Neutrophil (primary cell): ENCODE results near the gene PTPRN2.

Experiments used
- H3K27ac ChIP-seq: fragments of 200-600 bp; sonication (generic); 2 replicates; pipeline ENCODE4 v1.5.1; 2016; ENCODE audit warnings: mild to moderate bottlenecking, moderate library complexity
- H3K27me3 ChIP-seq: fragments of 200-600 bp; sonication (generic); 2 replicates; pipeline ENCODE4 v1.6.0; 2016; ENCODE audit warnings: mild to moderate bottlenecking
- H3K36me3 ChIP-seq: fragments of 200-600 bp; sonication (generic); 2 replicates; pipeline ENCODE4 v1.5.1; 2017
- H3K4me1 ChIP-seq, 2 experiments: fragments of 200-600 bp in 1 of 2; sonication (generic) in 1 of 2; 1 replicate in 1 of 2; 2 replicates in 1 of 2; pipeline versions ENCODE4 v1.5.1 to v1.6.1; 2013 to 2016; ENCODE audit warnings: low read depth in 1 of 2, low read length in 1 of 2, mild to moderate bottlenecking in 1 of 2, moderate library complexity in 1 of 2; ENCODE audit not compliant: control insufficient read depth in 1 of 2, insufficient read depth in 1 of 2
- H3K4me3 ChIP-seq, 2 experiments: fragments of 200-600 bp in 1 of 2; sonication (generic) in 1 of 2; 1 replicate in 1 of 2; 2 replicates in 1 of 2; pipeline ENCODE4 v1.5.1; 2013 to 2016; ENCODE audit warnings: low read depth in 1 of 2, low read length in 1 of 2, mild to moderate bottlenecking in 1 of 2, moderate library complexity in 1 of 2
- H3K9me3 ChIP-seq: fragments of 200-600 bp; sonication (generic); 2 replicates; pipeline ENCODE4 v1.5.1; 2016
- TF ChIP-seq, protein P1 (sequence below): fragments of 200-600 bp; sonication (generic); IDR thresholded peaks from 2 replicates; pipeline ENCODE4 v1.5.1; 2016; ENCODE audit warnings: antibody characterized with exemption

PTPRN2 gene

DNA sequence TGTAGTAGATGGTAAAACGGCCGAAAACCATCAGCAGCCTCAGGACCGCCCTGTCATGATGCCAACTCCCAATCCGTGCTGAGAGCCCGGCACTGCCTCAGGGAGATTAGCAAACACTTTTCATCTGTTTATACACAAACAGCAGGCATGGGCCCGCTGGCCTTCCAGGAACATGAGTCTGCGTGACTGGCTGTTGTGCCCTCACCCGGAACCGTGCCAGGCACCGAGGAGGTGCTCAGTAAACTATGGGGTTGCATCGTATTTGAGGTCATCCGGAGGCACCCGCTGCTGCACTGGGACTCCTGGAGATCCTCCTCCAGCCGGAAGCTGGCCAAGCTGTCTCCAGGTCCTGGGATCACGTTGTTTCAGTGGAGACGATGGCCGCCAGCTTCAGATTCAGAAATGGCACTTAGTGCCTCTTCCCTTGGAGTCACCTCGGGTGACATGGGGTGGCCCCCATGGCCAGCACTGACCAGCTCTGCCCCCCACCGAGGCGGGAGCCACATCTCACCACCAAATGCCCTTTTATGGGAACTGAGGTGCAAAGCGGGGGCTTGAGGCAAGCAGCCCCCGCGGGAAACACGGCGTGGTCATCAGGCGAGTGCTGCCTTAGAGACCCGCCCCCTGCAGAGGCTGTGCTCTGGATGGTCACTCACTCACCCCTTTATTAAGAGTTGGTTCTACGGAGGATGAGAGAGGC is 585.9 kb downstream of the PTPRN2 start:
- Histone ChIP-seq H3K36me3 (no peaks in the 10 kb centered on the region), H3K27ac (no peak overlapping the region), H3K9me3 (no peaks in the 10 kb centered on the region), H3K4me1 (no peaks in the 10 kb centered on the region), H3K27me3 (no peaks in the 10 kb centered on the region), H3K4me3 (no peak overlapping the region)
- TF ChIP-seq, protein P1, sequence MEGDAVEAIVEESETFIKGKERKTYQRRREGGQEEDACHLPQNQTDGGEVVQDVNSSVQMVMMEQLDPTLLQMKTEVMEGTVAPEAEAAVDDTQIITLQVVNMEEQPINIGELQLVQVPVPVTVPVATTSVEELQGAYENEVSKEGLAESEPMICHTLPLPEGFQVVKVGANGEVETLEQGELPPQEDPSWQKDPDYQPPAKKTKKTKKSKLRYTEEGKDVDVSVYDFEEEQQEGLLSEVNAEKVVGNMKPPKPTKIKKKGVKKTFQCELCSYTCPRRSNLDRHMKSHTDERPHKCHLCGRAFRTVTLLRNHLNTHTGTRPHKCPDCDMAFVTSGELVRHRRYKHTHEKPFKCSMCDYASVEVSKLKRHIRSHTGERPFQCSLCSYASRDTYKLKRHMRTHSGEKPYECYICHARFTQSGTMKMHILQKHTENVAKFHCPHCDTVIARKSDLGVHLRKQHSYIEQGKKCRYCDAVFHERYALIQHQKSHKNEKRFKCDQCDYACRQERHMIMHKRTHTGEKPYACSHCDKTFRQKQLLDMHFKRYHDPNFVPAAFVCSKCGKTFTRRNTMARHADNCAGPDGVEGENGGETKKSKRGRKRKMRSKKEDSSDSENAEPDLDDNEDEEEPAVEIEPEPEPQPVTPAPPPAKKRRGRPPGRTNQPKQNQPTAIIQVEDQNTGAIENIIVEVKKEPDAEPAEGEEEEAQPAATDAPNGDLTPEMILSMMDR = no peak

DNA sequence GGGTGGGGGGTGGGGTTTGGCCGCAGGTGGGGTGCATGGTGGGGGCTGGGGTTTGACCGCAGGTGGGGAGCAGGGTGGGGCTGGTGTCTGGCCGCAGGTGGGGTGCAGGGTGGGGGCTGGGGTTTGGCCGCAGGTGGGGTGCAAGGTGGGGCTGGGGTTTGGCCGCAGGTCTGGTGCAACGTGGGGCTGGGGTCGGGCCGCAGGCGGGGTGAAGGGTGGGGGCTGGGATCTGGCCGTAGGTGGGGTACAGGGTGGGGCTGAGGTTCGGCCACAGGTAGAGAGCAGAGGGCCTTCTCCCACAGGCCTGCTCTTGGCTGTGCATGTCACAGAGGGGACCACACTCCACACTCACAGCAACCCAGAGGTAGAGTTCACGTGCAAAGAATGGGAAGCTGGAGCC is 586.6 kb downstream of the PTPRN2 start:
- TF ChIP-seq, protein P1 = no peak
- H3K27me3 ChIP-seq = no peaks in the 10 kb centered on the region
- no peaks in the 10 kb centered on the region for H3K4me1 ChIP-seq

DNA sequence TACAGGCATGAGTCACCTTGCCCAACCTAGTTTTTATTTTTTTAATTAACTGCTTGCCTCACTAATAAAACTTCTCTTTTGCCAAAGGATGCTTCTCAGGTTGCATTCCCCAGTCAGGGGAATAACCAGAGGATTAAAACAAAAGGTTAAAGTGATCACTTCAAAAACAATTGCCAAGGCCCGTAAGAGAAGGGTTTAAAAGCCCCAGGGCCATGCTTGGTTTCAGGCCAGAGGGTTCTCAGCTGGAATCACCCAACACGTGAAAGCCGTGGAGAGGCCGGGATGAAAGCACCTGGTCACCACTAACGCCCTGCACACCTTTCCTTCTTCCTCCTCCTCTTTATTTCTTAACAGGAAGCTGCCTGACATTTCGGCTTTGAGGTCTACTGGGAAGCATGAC is 587.5 kb downstream of the PTPRN2 start:
- TF ChIP-seq, protein P1 = no peak
- Histone ChIP-seq H3K36me3 (no peaks in the 10 kb centered on the region), H3K27ac (no peak overlapping the region), H3K9me3 (no peaks in the 10 kb centered on the region), H3K4me3 (no peak overlapping the region), H3K27me3 (no peaks in the 10 kb centered on the region), H3K4me1 (no peaks in the 10 kb centered on the region)

More for the DNA sequence above, 586.6 kb downstream of the PTPRN2 start:
- H3K9me3 ChIP-seq = no peaks in the 10 kb centered on the region
- H3K27ac ChIP-seq = no peak overlapping the region
- no peak overlapping the region for H3K4me3 ChIP-seq
- H3K36me3 ChIP-seq = no peaks in the 10 kb centered on the region

DNA sequence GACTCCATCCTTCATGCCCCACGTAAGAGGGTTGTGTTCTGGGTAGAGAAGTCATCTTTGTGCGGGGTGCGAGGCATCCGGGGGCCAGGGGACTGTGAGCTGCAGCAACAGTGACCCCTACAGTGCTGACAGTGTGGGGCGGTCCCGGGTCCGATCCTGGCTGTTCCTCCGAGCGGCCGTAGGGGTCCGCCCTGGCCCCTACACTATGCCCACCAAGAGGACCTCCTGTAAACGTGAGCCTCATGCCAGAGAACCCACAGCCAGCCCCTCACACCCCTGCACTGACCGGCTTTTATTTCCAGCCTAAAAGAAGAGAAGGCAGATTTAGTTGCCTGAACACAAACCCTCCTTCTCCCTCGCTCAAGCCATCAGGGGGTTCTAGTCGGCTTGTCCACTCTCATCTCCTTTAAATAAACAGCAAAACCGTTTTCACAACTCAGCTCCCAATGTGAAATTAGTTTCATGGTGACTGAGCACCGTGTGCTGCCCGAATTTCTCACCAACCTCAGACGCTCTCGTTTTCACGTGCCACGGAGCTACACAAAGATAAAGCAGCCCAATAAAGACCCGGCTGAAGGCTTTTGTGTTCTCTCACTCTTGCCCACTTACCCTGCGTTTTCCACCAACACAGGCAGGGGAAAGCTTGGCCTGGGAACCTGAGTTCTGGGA is 588.6 kb downstream of the PTPRN2 start:
- TF ChIP-seq, protein P1 = no peak
- no peaks in the 10 kb centered on the region for H3K27me3 ChIP-seq
- no peak overlapping the region for H3K27ac ChIP-seq
- H3K9me3 ChIP-seq = no peaks in the 10 kb centered on the region
- no peaks in the 10 kb centered on the region for H3K36me3 ChIP-seq
- no peak overlapping the region for H3K4me3 ChIP-seq
- no peaks in the 10 kb centered on the region for H3K4me1 ChIP-seq

DNA sequence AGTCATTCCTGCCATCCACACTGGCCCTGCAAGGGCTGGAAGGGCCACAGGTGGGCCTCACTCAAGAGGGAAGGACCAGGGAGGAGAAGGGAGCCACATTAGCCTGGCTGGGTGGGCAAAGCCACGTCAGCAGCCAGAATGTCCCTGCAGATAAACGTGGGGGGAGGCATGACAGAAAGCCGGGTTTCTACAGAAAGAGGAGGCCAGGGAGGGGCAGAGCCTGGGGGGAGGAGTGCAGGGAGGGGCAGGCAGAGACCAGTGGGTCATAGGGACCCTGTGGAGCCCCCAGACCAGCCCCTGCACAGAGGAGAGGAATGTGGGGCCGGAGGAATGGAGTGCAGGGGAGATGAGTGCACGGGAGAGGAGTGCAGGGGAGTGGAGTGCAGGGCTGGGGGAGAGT is 590.2 kb downstream of the PTPRN2 start:
- H3K9me3 ChIP-seq = no peaks in the 10 kb centered on the region
- H3K4me1 ChIP-seq = no peaks in the 10 kb centered on the region
- no peak overlapping the region for H3K27ac ChIP-seq
- TF ChIP-seq, protein P1 = no peak
- no peak overlapping the region for H3K4me3 ChIP-seq
- no peaks in the 10 kb centered on the region for H3K27me3 ChIP-seq
- H3K36me3 ChIP-seq = no peaks in the 10 kb centered on the region
